ENCODE measurements around the gene HS3ST5.
"Not testable (repeated sequence)": the region's sequence is repeated elsewhere in the genome, so short reads cannot be mapped to it uniquely, and the experiment has no call there.

The HS3ST5 gene

GRCh38 chr6:114090626-114091025 lies 252.2 kb downstream of the HS3ST5 start:
- DNase-seq (ENCODE audit: low spot score) = no peak

- no peak for DNase-seq (ENCODE audit: low spot score)
Measured at GRCh38 chr6:114087496-114087895, 255.3 kb downstream of the HS3ST5 start.

GRCh38 chr6:114085211-114085610 lies 257.6 kb downstream of the HS3ST5 start:
- DNase-seq (ENCODE audit: low spot score) = no peak

GRCh38 chr6:114084327-114084890 lies 258.4 kb downstream of the HS3ST5 start:
- no peak for DNase-seq (ENCODE audit: low spot score)

GRCh38 chr6:114083251-114083650 lies 259.6 kb downstream of the HS3ST5 start:
- DNase-seq (ENCODE audit: low spot score) = no peak

GRCh38 chr6:114081730-114082129 lies 261.1 kb downstream of the HS3ST5 start:
- DNase-seq (ENCODE audit: low spot score) = no peak

GRCh38 chr6:114080891-114081510 lies 261.8 kb downstream of the HS3ST5 start:
- DNase-seq (ENCODE audit: low spot score) = no peak

- not testable (repeated sequence) for DNase-seq (ENCODE audit: low spot score)
Measured at GRCh38 chr6:114080410-114080809, 262.4 kb downstream of the HS3ST5 start.

GRCh38 chr6:114075777-114076176 lies 267.0 kb downstream of the HS3ST5 start:
- no peak for DNase-seq (ENCODE audit: low spot score)

GRCh38 chr6:114075300-114075699 lies 267.5 kb downstream of the HS3ST5 start:
- no peak for DNase-seq (ENCODE audit: low spot score)

- no peak for DNase-seq (ENCODE audit: low spot score)
Measured at GRCh38 chr6:114068771-114069170, 274.1 kb downstream of the HS3ST5 start.

GRCh38 chr6:114068116-114068515 lies 274.7 kb downstream of the HS3ST5 start:
- DNase-seq (ENCODE audit: low spot score) = no peak

- DNase-seq (ENCODE audit: low spot score) = no peak
Measured at GRCh38 chr6:114064862-114065261, 278.0 kb downstream of the HS3ST5 start.

GRCh38 chr6:114063956-114064355 lies 278.9 kb downstream of the HS3ST5 start:
- DNase-seq (ENCODE audit: low spot score) = no peak

GRCh38 chr6:114062199-114062598 lies 280.6 kb downstream of the HS3ST5 start:
- no peak for DNase-seq (ENCODE audit: low spot score)

- no peak for DNase-seq (ENCODE audit: low spot score)
Measured at GRCh38 chr6:114061741-114062140, 281.1 kb downstream of the HS3ST5 start.

- DNase-seq (ENCODE audit: low spot score) = no peak
Measured at GRCh38 chr6:114061116-114061515, 281.7 kb downstream of the HS3ST5 start.

- no peak for DNase-seq (ENCODE audit: low spot score)
Measured at GRCh38 chr6:114058435-114058834, 284.4 kb downstream of the HS3ST5 start.

- DNase-seq (ENCODE audit: low spot score) = no peak
Measured at GRCh38 chr6:114055763-114056162, 287.1 kb downstream of the HS3ST5 start.

GRCh38 chr6:114055349-114055748 lies 287.5 kb downstream of the HS3ST5 start:
- no peak for DNase-seq (ENCODE audit: low spot score)

- no peak for DNase-seq (ENCODE audit: low spot score)
Measured at GRCh38 chr6:114053791-114054190, 289.0 kb downstream of the HS3ST5 start.

GRCh38 chr6:114052141-114052540 lies 290.7 kb downstream of the HS3ST5 start:
- no peak for DNase-seq (ENCODE audit: low spot score)

GRCh38 chr6:114051031-114051430 lies 291.8 kb downstream of the HS3ST5 start:
- no peak for DNase-seq (ENCODE audit: low spot score)

- no peak for DNase-seq (ENCODE audit: low spot score)
Measured at GRCh38 chr6:114049367-114049966, 293.4 kb downstream of the HS3ST5 start.

Measured in left forelimb (tissue), 1 donor.